AG09309 (cell line): ENCODE measurements around the gene COL23A1.

Source experiments
- DNase-seq: peaks from one replicate; pipeline ENCODE4 v3.0.0-alpha.2; 2010; ENCODE audit warnings: low read depth
- H3K4me3 ChIP-seq: 2 replicates; pipeline ENCODE4 v1.5.1; 2011; ENCODE audit warnings: mild to moderate bottlenecking, low read depth, low read length, moderate library complexity; ENCODE audit not compliant: control insufficient read depth
- TF ChIP-seq, protein P1 (sequence below): IDR thresholded peaks from 2 replicates; pipeline ENCODE4 v1.5.1; 2011; ENCODE audit warnings: mild to moderate bottlenecking, low read depth, low read length, inconsistent platforms; ENCODE audit not compliant: insufficient read depth, control insufficient read depth; ENCODE audit errors: missing control alignments

COL23A1 gene

DNA sequence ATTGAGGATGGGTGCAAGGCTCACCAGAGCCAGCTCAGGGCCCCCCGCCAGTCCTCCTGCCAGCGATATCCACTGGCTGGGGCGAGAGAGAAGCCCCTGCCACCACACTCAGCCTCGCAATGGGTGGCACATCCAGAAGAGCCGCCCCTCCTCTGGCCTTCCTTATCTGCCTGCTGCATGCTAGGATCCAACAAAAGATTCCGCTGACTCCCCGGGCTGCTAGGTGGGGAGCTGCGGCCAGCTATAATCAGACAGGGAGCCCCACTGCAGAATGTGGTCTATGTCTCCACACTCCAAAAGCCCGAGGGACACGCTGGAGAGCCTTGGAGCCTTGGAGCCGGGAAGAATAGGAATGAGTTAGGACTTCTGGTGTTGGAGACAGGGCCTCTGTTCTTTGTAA is 32.8 kb downstream of the COL23A1 start:
- no peak overlapping the region for H3K4me3 ChIP-seq
- TF ChIP-seq, protein P1, sequence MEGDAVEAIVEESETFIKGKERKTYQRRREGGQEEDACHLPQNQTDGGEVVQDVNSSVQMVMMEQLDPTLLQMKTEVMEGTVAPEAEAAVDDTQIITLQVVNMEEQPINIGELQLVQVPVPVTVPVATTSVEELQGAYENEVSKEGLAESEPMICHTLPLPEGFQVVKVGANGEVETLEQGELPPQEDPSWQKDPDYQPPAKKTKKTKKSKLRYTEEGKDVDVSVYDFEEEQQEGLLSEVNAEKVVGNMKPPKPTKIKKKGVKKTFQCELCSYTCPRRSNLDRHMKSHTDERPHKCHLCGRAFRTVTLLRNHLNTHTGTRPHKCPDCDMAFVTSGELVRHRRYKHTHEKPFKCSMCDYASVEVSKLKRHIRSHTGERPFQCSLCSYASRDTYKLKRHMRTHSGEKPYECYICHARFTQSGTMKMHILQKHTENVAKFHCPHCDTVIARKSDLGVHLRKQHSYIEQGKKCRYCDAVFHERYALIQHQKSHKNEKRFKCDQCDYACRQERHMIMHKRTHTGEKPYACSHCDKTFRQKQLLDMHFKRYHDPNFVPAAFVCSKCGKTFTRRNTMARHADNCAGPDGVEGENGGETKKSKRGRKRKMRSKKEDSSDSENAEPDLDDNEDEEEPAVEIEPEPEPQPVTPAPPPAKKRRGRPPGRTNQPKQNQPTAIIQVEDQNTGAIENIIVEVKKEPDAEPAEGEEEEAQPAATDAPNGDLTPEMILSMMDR = no peak
- no peak for DNase-seq

DNA sequence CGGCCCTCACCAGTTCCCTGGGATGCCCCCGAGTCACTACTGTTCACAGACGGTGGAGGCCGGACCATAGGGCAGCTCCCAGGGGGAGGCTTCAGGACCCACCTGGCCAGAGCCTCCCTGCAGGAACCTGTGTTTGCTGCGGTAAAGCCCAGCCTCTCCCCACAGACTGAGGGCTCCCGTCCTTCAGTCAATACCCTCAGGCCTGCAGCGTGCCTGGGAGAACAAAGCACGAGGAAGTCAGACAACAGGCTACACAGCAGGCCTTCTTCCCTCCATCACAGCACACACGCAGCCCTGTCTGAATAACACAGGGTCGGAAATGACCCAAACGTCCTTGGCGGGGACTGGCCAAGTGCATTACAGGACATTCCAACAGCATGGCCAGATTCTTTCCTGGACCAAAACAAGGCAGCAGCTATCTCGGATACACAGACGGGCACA is 34.4 kb downstream of the COL23A1 start:
- TF ChIP-seq, protein P1 = no peak
- no peak for DNase-seq
- no peak overlapping the region for H3K4me3 ChIP-seq

DNA sequence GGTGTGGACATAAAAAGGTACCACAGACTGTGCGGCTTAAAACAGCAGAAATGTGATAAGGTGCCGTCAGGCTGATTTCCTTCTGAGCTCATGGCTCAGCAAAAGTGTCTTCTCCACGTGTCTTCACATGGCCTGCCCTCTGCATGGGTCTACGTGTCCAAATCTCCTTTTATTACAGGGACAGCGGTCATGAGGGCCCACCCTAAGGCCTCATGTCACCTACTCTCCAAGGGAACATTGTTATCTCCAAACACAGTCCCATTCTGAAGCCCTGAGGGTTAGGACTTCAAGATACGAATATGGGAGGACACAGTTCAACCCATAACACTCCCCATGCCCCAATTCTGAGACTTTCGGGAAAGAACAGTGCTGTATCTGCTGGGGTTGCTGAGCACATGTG is 35.2 kb downstream of the COL23A1 start:
- TF ChIP-seq, protein P1 = no peak
- H3K4me3 ChIP-seq = no peak overlapping the region
- DNase-seq = no peak

DNA sequence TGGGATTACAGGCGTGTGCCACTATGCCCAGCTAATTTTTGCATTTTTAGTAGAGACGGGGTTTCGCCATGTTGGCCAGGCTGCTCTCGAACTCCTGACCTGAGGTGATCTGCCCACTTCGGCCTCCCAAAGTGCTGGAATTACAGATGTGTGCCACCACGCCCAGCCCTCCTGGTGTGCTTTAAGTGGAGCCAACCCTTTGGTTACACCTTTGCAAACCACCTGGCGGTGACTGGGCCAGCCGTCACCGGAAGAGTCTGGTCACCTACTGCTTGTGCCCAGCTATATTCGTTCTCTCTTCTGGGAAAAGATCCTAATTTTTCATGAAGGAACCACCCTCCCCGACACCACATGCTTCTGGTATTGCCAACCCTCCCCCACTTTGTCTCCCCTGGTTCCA is 35.9 kb downstream of the COL23A1 start:
- TF ChIP-seq, protein P1 = no peak
- no peak for DNase-seq

DNA sequence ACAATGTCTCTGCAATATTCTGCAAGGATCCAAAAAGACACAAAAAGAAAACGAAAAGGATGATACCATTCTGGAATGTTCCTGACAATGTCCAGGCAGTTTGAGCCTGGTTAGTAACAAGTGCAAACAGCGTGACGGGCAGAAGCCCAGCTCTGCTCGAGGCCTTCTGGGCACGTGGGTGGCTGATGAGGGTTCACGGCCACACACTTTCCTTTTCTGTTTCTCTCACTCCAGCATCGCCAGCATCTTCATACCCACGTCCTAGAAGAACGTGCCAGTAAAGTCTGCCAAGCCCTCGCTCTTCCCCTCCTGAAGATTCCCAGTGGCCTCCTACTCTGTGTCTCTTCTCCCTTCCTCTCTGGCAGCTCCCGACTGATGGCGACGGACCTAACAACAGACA is 36.7 kb downstream of the COL23A1 start:
- no peak overlapping the region for H3K4me3 ChIP-seq
- TF ChIP-seq, protein P1 = no peak
- DNase-seq = no peak

More for the DNA sequence above, 35.9 kb downstream of the COL23A1 start:
- no peak overlapping the region for H3K4me3 ChIP-seq

DNA sequence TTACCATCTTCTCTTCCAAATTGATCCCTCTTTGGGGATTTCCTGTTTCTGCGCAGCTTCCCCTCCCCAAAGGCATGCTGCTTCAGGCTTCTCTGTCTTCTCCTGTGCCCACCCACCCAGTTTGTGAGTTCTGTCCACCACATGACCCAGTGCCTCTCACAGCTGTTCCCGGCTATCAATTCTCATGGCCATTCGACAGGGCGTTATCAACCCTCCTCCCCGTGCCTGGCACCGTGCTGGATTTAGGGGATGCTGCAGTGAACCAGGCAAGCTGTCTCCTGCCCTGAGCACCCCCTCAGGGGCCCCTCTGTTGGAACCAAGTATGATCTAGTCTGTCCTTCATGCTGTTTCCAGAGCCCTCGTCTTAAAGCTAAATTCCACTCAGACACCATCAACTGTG is 38.7 kb downstream of the COL23A1 start:
- TF ChIP-seq, protein P1 = no peak
- H3K4me3 ChIP-seq = no peak overlapping the region
- DNase-seq = no peak

DNA sequence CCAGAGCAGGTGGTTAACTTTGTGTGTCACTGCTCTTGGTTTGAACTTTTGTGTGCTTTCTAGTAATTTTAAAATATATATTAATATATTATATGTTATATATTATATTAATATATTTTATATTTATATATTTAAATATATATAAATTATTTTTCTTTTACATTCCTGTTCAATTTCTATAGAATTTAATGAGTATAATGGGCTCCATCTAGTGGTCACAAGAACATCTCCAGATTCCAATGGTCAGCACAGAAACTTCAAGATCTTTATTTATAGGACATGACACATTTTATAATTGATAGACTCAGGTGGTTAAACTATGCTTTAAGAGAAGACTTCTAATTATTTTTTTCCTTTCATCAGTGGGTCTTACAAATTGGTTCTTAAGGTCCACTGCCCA is 39.1 kb downstream of the COL23A1 start:
- TF ChIP-seq, protein P1 = peak; percentile 32
- DNase-seq = no peak
- no peak overlapping the region for H3K4me3 ChIP-seq
